Hepatocyte (in vitro differentiated cells): ENCODE data around the gene MAP7D3. TPM values are rescaled to one million over a fixed set of nuclear protein-coding genes. Genes with fewer than 3 reads are reported as not detected.

ENCODE experiments used
- DNase-seq: peaks from one replicate; pipeline ENCODE4 v3.0.0-alpha.2; 2016; ENCODE audit warnings: low spot score
- H2AFZ ChIP-seq: fragments of 200-600 bp; sonication (generic); 2 replicates; pipeline ENCODE4 v1.6.0; 2016; ENCODE audit warnings: antibody characterized with exemption, mild to moderate bottlenecking
- H3K27ac ChIP-seq: fragments of 200-600 bp; sonication (generic); 2 replicates; pipeline ENCODE4 v1.5.1; 2016; ENCODE audit warnings: mild to moderate bottlenecking
- H3K27me3 ChIP-seq: fragments of 200-600 bp; sonication (generic); 2 replicates; pipeline ENCODE4 v1.6.1; 2016
- H3K36me3 ChIP-seq: fragments of 200-600 bp; sonication (generic); replicated peaks from 2 replicates; pipeline ENCODE4 v1.5.1; 2016; ENCODE audit warnings: low read depth; ENCODE audit not compliant: insufficient read depth
- H3K4me1 ChIP-seq: fragments of 200-600 bp; sonication (generic); 2 replicates; pipeline ENCODE4 v1.5.1; 2016; ENCODE audit warnings: mild to moderate bottlenecking, moderate library complexity; ENCODE audit not compliant: insufficient read depth
- H3K4me2 ChIP-seq: fragments of 200-600 bp; sonication (generic); 2 replicates; pipeline ENCODE4 v1.6.0; 2016
- H3K4me3 ChIP-seq: fragments of 200-600 bp; sonication (generic); 2 replicates; pipeline ENCODE4 v1.5.1; 2016; ENCODE audit warnings: mild to moderate bottlenecking
- H3K79me2 ChIP-seq: fragments of 200-600 bp; sonication (generic); 2 replicates; pipeline ENCODE4 v1.6.0; 2017; ENCODE audit warnings: mild to moderate bottlenecking
- H3K9me2 ChIP-seq: fragments of 200-600 bp; sonication (generic); replicated peaks from 2 replicates; pipeline ENCODE4 v1.6.0; 2017; ENCODE audit warnings: mild to moderate bottlenecking; ENCODE audit not compliant: insufficient read depth
- H3K9me3 ChIP-seq: fragments of 200-600 bp; sonication (generic); 2 replicates; pipeline ENCODE4 v1.5.1; 2016; ENCODE audit warnings: low read depth, mild to moderate bottlenecking
- H4K20me1 ChIP-seq: fragments of 200-600 bp; sonication (generic); 2 replicates; pipeline ENCODE4 v1.6.0; 2016; ENCODE audit warnings: mild to moderate bottlenecking; ENCODE audit not compliant: insufficient read depth, poor library complexity, severe bottlenecking
- CTCF ChIP-seq: fragments of 200-600 bp; sonication (generic); IDR thresholded peaks from 2 replicates; pipeline ENCODE4 v1.5.1; 2016; ENCODE audit warnings: antibody characterized with exemption, mild to moderate bottlenecking; ENCODE audit not compliant: poor library complexity
- EZH2 ChIP-seq: fragments of 200-600 bp; sonication (generic); IDR thresholded peaks from 2 replicates; pipeline ENCODE4 v1.6.1; 2016; ENCODE audit warnings: antibody characterized with exemption, mild to moderate bottlenecking, borderline replicate concordance
- EZH2phosphoT487 ChIP-seq: fragments of 200-600 bp; sonication (generic); IDR thresholded peaks from one replicate; pipeline ENCODE4 v1.6.1; 2018; ENCODE audit warnings: antibody characterized with exemption, mild to moderate bottlenecking, low read depth, moderate library complexity; ENCODE audit not compliant: unreplicated experiment, severe bottlenecking
- WGBS: methylation state at CpG from one replicate; pipeline ENCODE4 v1.1.6; 2016; ENCODE audit warnings: low lambda C conversion rate; ENCODE audit errors: missing lambda C conversion rate; 5-methylcytosine and 5-hydroxymethylcytosine counted together
- polyA plus RNA-seq: library from polyadenylated mRNA; unstranded; fragments of >200 nt; fragmentation: Nextera tagmentation; extraction: Ambion mirVana; gene quantifications from 2 replicates; pipeline ENCODE4 v1.2.1, GENCODE V29; 2016
- total RNA-seq: library from RNA; depleted of rRNA; stranded (reverse); fragments of >200 nt; gene quantifications from 2 replicates; pipeline ENCODE4 v1.2.3, GENCODE V29; 2014

The MAP7D3 gene
- total and polyA plus RNA-seq, 2 experiments from 2014 or later: 3.9 to 6.8 TPM

- H3K4me1 ChIP-seq: no peaks in the 10 kb centered on the region
- TF ChIP-seq EZH2: no peak
- TF ChIP-seq CTCF: no peak
- DNase-seq: no peak
- no peaks in the 10 kb centered on the region for H4K20me1 ChIP-seq
- no peaks in the 10 kb centered on the region for H3K36me3 ChIP-seq
- no peak overlapping the region for H3K4me3 ChIP-seq
- no peak overlapping the region for H2AFZ ChIP-seq
- H3K9me3 ChIP-seq: no peaks in the 10 kb centered on the region
- 61% methylated on average over 3 of the region's 3 CpGs for WGBS
- no peaks in the 10 kb centered on the region for H3K79me2 ChIP-seq
- H3K4me2 ChIP-seq: no peak overlapping the region
- no peaks in the 10 kb centered on the region for H3K9me2 ChIP-seq
- H3K27ac ChIP-seq: no peak overlapping the region
- H3K27me3 ChIP-seq: no peaks in the 10 kb centered on the region
Observed at GRCh38 chrX:136203951-136204350, 47.2 kb downstream of the MAP7D3 start.

GRCh38 chrX:136203438-136203837 lies 47.8 kb downstream of the MAP7D3 start:
- H3K27ac ChIP-seq: no peak overlapping the region
- TF ChIP-seq EZH2 (no peak), CTCF (no peak), EZH2phosphoT487 (no peak)

GRCh38 chrX:136202889-136203288 lies 48.3 kb downstream of the MAP7D3 start:
- Histone ChIP-seq H3K27ac (no peak overlapping the region), H3K4me2 (no peak overlapping the region), H3K9me3 (no peaks in the 10 kb centered on the region), H3K79me2 (no peaks in the 10 kb centered on the region), H3K27me3 (no peaks in the 10 kb centered on the region), H3K36me3 (no peaks in the 10 kb centered on the region), H3K4me1 (no peaks in the 10 kb centered on the region), H3K4me3 (no peak overlapping the region), H2AFZ (no peak overlapping the region), H4K20me1 (no peaks in the 10 kb centered on the region), H3K9me2 (no peaks in the 10 kb centered on the region)
- DNase-seq: no peak
- TF ChIP-seq CTCF: no peak
- no peak for TF ChIP-seq EZH2phosphoT487
- TF ChIP-seq EZH2: no peak
- WGBS: 69% methylated on average over 5 of the region's 5 CpGs

More at GRCh38 chrX:136203438-136203837, 47.8 kb downstream of the MAP7D3 start:
- Histone ChIP-seq H4K20me1 (no peaks in the 10 kb centered on the region), H2AFZ (no peak overlapping the region), H3K27me3 (no peaks in the 10 kb centered on the region), H3K4me3 (no peak overlapping the region), H3K9me2 (no peaks in the 10 kb centered on the region), H3K4me2 (no peak overlapping the region), H3K9me3 (no peaks in the 10 kb centered on the region), H3K79me2 (no peaks in the 10 kb centered on the region), H3K4me1 (no peaks in the 10 kb centered on the region), H3K36me3 (no peaks in the 10 kb centered on the region)
- DNase-seq: no peak

- H3K9me2 ChIP-seq: no peaks in the 10 kb centered on the region
- no peak for DNase-seq
- no peak overlapping the region for H3K4me3 ChIP-seq
- no peaks in the 10 kb centered on the region for H3K4me1 ChIP-seq
- no peaks in the 10 kb centered on the region for H3K27me3 ChIP-seq
- no peak overlapping the region for H3K27ac ChIP-seq
- no peak overlapping the region for H2AFZ ChIP-seq
- no peaks in the 10 kb centered on the region for H3K36me3 ChIP-seq
- H3K79me2 ChIP-seq: no peaks in the 10 kb centered on the region
- TF ChIP-seq CTCF: no peak
- no peak for TF ChIP-seq EZH2phosphoT487
- TF ChIP-seq EZH2: no peak
- H3K4me2 ChIP-seq: no peak overlapping the region
- no peaks in the 10 kb centered on the region for H4K20me1 ChIP-seq
- H3K9me3 ChIP-seq: no peaks in the 10 kb centered on the region
- 82% methylated on average over 5 of the region's 5 CpGs for whole genome bisulfite sequencing
Observed at GRCh38 chrX:136201601-136202000, 49.6 kb downstream of the MAP7D3 start.
